Coronary artery (tissue), 2 donors: Measurements from ENCODE around the gene CES3.

Source experiments
- DNase-seq: peaks from one replicate; pipeline ENCODE4 v3.0.0-alpha.2; 2017; ENCODE audit warnings: low spot score
- H3K27ac ChIP-seq, 2 donors: fragments of 200-600 bp; sonication (generic); one replicate each; pipeline ENCODE4 v1.5.1; 2016 to 2019
- H3K4me3 ChIP-seq: fragments of 200-600 bp; sonication (generic); 2 replicates; pipeline ENCODE4 v1.5.1; 2016; ENCODE audit warnings: mild to moderate bottlenecking, moderate library complexity
- CTCF ChIP-seq: fragments of 200-600 bp; sonication (generic); IDR thresholded peaks from one replicate; pipeline ENCODE4 v1.5.1; 2019; ENCODE audit warnings: antibody characterized with exemption

CES3 gene

GRCh38 chr16:66921729-66922450, 39.2 kb upstream of the CES3 start:
- no peak for DNase-seq
- no peak for TF ChIP-seq CTCF
- Histone ChIP-seq H3K4me3 (peak overlapping the region; percentile 84), H3K27ac (peak overlapping the region; percentile 70 to 98)

GRCh38 chr16:66923247-66923731, 37.8 kb upstream of the CES3 start:
- peak overlapping the region; percentile 90 to 98 for H3K27ac ChIP-seq
- peak; percentile 89 for DNase-seq
- peak overlapping the region; percentile 84 for H3K4me3 ChIP-seq
- TF ChIP-seq CTCF, result no peak

DNA sequence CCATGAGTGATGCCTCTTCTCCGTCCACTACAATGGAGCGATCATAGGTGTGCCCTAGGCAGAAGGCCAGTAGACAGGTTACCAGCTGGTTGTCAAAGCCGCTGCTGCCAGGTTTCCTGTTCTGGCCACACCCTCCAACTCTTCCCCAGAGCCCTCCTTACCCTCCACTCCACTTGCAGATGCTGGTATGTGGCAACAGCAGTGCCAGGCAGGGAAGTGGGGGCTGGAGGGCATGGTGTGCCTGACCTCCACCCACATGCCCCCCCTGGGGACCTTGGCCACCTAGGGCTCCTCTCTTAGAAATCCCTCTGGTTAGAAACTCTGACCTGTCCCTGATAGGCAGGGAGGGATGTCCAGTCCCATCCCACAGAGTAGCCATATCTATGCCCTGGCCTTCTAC, 37.2 kb upstream of the CES3 start:
- Histone ChIP-seq H3K27ac (peak overlapping the region; percentile 90 to 98), H3K4me3 (peak overlapping the region; percentile 84)
- no peak for DNase-seq
- no peak for TF ChIP-seq CTCF

GRCh38 chr16:66924527-66925321, 36.3 kb upstream of the CES3 start:
- peak overlapping the region; percentile 90 to 98 for H3K27ac ChIP-seq
- DNase-seq, result no peak
- TF ChIP-seq CTCF, result peak; percentile 31
- peak overlapping the region; percentile 84 for H3K4me3 ChIP-seq

DNA sequence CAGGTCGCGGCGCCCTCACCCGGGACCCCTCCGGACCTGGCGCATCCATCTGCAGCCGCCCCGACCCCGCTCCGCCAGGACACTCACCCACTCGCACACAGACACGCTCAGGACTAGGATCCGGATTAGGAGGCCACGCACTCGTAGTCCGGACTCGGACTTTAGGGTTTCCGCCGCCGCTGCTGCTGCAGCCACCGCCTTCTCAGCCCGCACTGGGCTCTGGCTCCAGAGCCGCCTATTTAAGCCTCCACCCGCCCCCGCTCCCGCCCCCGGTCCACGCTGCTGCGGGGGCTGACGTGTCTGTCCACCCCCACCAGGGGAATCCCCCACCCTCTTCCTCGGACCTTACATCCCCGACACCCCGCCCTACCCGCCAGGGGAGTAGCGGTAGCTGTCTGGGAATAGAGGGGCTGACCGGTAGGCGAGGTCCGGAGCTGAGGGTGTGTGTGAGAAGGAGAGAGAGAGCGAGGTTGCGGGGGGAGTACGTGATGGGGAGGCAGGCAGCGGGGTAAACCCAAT, 35.7 kb upstream of the CES3 start, which contains the start of gene RRAD:
Gene RRAD, minus strand, starts transcription at position 214 of the 519 bp plus-strand sequence. CDS start 356 bp downstream, outside the sequence.
- DNase-seq, result peak; percentile 88
- H3K4me3 ChIP-seq, result peak within 1 kb of the TSS; percentile 84

More for the DNA sequence above, 35.7 kb upstream of the CES3 start, which contains the start of gene RRAD:
- no peak for TF ChIP-seq CTCF
- H3K27ac ChIP-seq, result peak within 1 kb of the TSS; percentile 90 to 98
